ENCODE results near the gene SLC6A2.

DNA sequence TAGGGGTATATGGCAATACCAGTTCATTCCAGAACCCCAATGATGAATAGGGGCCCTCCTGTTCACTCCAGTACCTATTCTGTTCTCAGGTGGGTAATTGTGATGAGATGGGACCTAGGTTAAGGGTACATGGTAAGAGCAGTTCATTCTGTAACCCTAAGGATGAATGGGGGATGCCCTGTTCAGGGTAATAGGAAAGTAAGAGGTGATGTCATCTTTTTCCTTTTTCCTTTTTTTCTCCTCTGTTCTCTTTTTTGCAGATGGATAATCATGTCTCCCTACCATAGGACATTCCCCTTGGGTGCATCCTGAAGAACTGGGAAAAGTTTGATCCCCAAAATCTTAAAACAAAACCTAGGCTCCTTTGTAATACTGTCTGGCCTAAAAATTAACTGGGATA is 25.0 kb upstream of the SLC6A2 start:
- TF ChIP-seq, protein P1, sequence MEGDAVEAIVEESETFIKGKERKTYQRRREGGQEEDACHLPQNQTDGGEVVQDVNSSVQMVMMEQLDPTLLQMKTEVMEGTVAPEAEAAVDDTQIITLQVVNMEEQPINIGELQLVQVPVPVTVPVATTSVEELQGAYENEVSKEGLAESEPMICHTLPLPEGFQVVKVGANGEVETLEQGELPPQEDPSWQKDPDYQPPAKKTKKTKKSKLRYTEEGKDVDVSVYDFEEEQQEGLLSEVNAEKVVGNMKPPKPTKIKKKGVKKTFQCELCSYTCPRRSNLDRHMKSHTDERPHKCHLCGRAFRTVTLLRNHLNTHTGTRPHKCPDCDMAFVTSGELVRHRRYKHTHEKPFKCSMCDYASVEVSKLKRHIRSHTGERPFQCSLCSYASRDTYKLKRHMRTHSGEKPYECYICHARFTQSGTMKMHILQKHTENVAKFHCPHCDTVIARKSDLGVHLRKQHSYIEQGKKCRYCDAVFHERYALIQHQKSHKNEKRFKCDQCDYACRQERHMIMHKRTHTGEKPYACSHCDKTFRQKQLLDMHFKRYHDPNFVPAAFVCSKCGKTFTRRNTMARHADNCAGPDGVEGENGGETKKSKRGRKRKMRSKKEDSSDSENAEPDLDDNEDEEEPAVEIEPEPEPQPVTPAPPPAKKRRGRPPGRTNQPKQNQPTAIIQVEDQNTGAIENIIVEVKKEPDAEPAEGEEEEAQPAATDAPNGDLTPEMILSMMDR (IDR thresholded peaks at IDR 0.05; ENCODE audit: insufficient read depth, low read length): no peak
- TF ChIP-seq GABPA (IDR thresholded peaks at IDR 0.05; ENCODE audit: low read depth) (no peak), POLR2AphosphoS5 (IDR thresholded peaks at IDR 0.05; ENCODE audit: low read depth) (no peak), SPI1 (IDR thresholded peaks at IDR 0.05; ENCODE audit: borderline replicate concordance, low read depth) (no peak)
